ENCODE data around the gene ZNF71. TPM values are rescaled to one million over a fixed set of nuclear protein-coding genes. Genes with fewer than 3 reads are reported as not detected.

Gene ZNF71
- total and polyA plus RNA-seq, 2 donors (not counting 1 experiment from before 2014, with no cell fraction given) = 6.4 to 9.3 TPM

DNA sequence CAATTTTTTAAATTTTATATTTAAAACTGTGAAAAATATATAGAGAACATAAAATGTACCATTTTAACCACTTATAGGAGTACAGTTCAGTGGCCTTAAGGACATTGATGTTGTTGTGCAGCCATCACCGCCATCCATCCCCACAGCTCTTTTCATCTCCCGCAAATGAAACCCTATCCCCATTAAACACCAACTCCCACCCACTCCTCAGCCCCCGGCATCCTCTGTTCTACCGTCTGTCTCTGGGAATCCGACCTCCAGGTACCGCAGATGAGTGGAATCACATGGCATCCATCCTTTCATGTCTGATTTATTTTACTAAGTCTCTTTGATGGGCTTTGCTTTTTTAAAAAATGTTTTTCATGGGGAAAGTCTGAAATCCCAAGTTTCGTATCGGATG lies 24.0 kb downstream of the ZNF71 start:
- DNase-seq (no peak), ATAC-seq (ENCODE audit: low read depth) (no peak)
- Histone ChIP-seq H4K20me1 (ENCODE audit: control insufficient read depth, insufficient read depth, low read length, poor library complexity, severe bottlenecking) (no peaks in the 10 kb centered on the region), H3K27me3 (replicated peaks in 1 of 4; ENCODE audit: control extremely low read depth in 1 of 4, control insufficient read depth in 3 of 4, insufficient read depth in 4 of 4, low read length in 3 of 4) (no peaks in the 10 kb centered on the region), H3K4me1 (ENCODE audit: control insufficient read depth in 2 of 2, insufficient read depth in 2 of 2, low read length in 2 of 2) (no peaks in the 10 kb centered on the region), H3K9me3 (ENCODE audit: control extremely low read depth in 1 of 3, control insufficient read depth in 2 of 3, insufficient read depth in 1 of 3, low read length in 2 of 3) (peaks cover 0 to 62% (median 54%) of the 10 kb centered on the region in 3 donors), H3K79me2 (ENCODE audit: control insufficient read depth, insufficient read depth, low read length) (peaks cover 17% of the 10 kb centered on the region), H3K4me2 (replicated peaks; ENCODE audit: low read depth, low read length, poor library complexity, severe bottlenecking) (no peak overlapping the region), H2AFZ (ENCODE audit: insufficient read depth, low read depth, low read length, poor library complexity, severe bottlenecking) (no peak overlapping the region), H3K4me3 (ENCODE audit: control extremely low read depth in 1 of 5, extremely low read depth in 1 of 5, insufficient read depth in 1 of 5, low read depth in 2 of 5, low read length in 4 of 5) (no peak overlapping the region), H3K36me3 (replicated peaks in 1 of 2; ENCODE audit: control extremely low read depth in 1 of 2, control insufficient read depth in 1 of 2, extremely low read depth in 1 of 2, insufficient read depth in 2 of 2, low read length in 1 of 2) (peaks cover 2 to 22% of the 10 kb centered on the region in 2 experiments), H3K27ac (ENCODE audit: low read length in 2 of 2) (no peak overlapping the region), H3K9ac (ENCODE audit: low read length) (no peak overlapping the region)
- TF ChIP-seq, protein P1, sequence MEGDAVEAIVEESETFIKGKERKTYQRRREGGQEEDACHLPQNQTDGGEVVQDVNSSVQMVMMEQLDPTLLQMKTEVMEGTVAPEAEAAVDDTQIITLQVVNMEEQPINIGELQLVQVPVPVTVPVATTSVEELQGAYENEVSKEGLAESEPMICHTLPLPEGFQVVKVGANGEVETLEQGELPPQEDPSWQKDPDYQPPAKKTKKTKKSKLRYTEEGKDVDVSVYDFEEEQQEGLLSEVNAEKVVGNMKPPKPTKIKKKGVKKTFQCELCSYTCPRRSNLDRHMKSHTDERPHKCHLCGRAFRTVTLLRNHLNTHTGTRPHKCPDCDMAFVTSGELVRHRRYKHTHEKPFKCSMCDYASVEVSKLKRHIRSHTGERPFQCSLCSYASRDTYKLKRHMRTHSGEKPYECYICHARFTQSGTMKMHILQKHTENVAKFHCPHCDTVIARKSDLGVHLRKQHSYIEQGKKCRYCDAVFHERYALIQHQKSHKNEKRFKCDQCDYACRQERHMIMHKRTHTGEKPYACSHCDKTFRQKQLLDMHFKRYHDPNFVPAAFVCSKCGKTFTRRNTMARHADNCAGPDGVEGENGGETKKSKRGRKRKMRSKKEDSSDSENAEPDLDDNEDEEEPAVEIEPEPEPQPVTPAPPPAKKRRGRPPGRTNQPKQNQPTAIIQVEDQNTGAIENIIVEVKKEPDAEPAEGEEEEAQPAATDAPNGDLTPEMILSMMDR (IDR thresholded peaks at IDR 0.05) = no peak
- TF ChIP-seq EZH2 (IDR thresholded peaks at IDR 0.05; ENCODE audit: borderline replicate concordance, insufficient read depth, low read depth, low read length, poor library complexity, severe bottlenecking) = no peak
- ChIA-PET POLR2A (no interaction called here), CTCF (no interaction called here)
- Mint-ChIP-seq H3K4me3 (no peak overlapping the region), H3K27me3 (no peaks in the 10 kb centered on the region), H3K27ac (no peak overlapping the region), H3K9me3 (ENCODE audit: insufficient read depth) (peaks cover 18% of the 10 kb centered on the region), H3K4me1 (no peaks in the 10 kb centered on the region)
- WGBS (ENCODE audit: insufficient coverage) = 97% methylated on average over 5 of the region's 8 CpGs
- intact Hi-C loops (cut with micrococcal nuclease) = no loop called here

DNA sequence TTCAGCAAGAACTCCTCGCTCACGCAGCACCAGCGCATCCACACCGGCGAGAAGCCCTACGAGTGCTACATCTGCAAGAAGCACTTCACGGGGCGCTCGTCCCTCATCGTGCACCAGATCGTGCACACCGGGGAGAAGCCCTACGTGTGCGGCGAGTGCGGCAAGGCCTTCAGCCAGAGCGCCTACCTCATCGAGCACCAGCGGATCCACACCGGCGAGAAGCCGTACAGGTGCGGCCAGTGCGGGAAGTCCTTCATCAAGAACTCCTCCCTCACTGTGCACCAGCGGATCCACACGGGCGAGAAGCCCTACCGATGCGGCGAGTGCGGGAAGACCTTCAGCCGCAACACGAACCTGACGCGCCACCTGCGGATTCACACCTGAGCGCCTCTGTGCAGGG lies 27.3 kb downstream of the ZNF71 start:
- ATAC-seq (ENCODE audit: low read depth) (no peak), DNase-seq (no peak)
- Mint-ChIP-seq H3K27me3 (no peaks in the 10 kb centered on the region), H3K9me3 (ENCODE audit: insufficient read depth) (peaks cover 9% of the 10 kb centered on the region), H3K4me1 (no peaks in the 10 kb centered on the region), H3K27ac (no peak overlapping the region), H3K4me3 (no peak overlapping the region)
- Histone ChIP-seq H3K79me2 (ENCODE audit: control insufficient read depth, insufficient read depth, low read length) (peaks cover 10% of the 10 kb centered on the region), H3K4me1 (ENCODE audit: control insufficient read depth in 2 of 2, insufficient read depth in 2 of 2, low read length in 2 of 2) (no peaks in the 10 kb centered on the region), H3K27ac (ENCODE audit: low read length in 2 of 2) (no peak overlapping the region), H3K9ac (ENCODE audit: low read length) (no peak overlapping the region), H4K20me1 (ENCODE audit: control insufficient read depth, insufficient read depth, low read length, poor library complexity, severe bottlenecking) (no peaks in the 10 kb centered on the region), H3K27me3 (replicated peaks in 1 of 4; ENCODE audit: control extremely low read depth in 1 of 4, control insufficient read depth in 3 of 4, insufficient read depth in 4 of 4, low read length in 3 of 4) (no peaks in the 10 kb centered on the region), H3K4me2 (replicated peaks; ENCODE audit: low read depth, low read length, poor library complexity, severe bottlenecking) (no peak overlapping the region), H3K4me3 (ENCODE audit: control extremely low read depth in 1 of 5, extremely low read depth in 1 of 5, insufficient read depth in 1 of 5, low read depth in 2 of 5, low read length in 4 of 5) (no peak overlapping the region), H3K36me3 (replicated peaks in 1 of 2; ENCODE audit: control extremely low read depth in 1 of 2, control insufficient read depth in 1 of 2, extremely low read depth in 1 of 2, insufficient read depth in 2 of 2, low read length in 1 of 2) (peaks cover 0 to 21% of the 10 kb centered on the region in 2 experiments), H3K9me3 (ENCODE audit: control extremely low read depth in 1 of 3, control insufficient read depth in 2 of 3, insufficient read depth in 1 of 3, low read length in 2 of 3) (peaks cover 0 to 88% (median 36%) of the 10 kb centered on the region in 3 donors), H2AFZ (ENCODE audit: insufficient read depth, low read depth, low read length, poor library complexity, severe bottlenecking) (no peak overlapping the region)
- TF ChIP-seq, protein P1 (IDR thresholded peaks at IDR 0.05) = no peak
- no peak for TF ChIP-seq EZH2 (IDR thresholded peaks at IDR 0.05; ENCODE audit: borderline replicate concordance, insufficient read depth, low read depth, low read length, poor library complexity, severe bottlenecking)
- CTCF ChIA-PET = no interaction called here
- intact Hi-C loops (cut with micrococcal nuclease) = no loop called here
- 98% methylated on average over 34 of the region's 37 CpGs for WGBS (ENCODE audit: insufficient coverage)
- POLR2A ChIA-PET = no interaction called here

Data from B cell (primary cell).